Testis (tissue), 2 donors: ENCODE measurements around the gene AZGP1.

Source experiments
- POLR2A ChIP-seq: fragments of 450-650 bp; IDR thresholded peaks from one replicate; pipeline ENCODE4 v1.6.1; 2017; ENCODE audit warnings: antibody characterized with exemption, mild to moderate bottlenecking, moderate library complexity
- TF ChIP-seq, protein P1 (sequence below), 3 experiments: fragments of 450-650 bp in 2 of 3; fragments of 200-600 bp in 1 of 3; sonication (generic) in 1 of 3; IDR thresholded peaks; one replicate each; pipeline ENCODE4 v1.5.1; 2016 to 2019; ENCODE audit warnings: antibody characterized with exemption in 3 of 3, mild to moderate bottlenecking in 2 of 3, moderate library complexity in 1 of 3

DNA sequence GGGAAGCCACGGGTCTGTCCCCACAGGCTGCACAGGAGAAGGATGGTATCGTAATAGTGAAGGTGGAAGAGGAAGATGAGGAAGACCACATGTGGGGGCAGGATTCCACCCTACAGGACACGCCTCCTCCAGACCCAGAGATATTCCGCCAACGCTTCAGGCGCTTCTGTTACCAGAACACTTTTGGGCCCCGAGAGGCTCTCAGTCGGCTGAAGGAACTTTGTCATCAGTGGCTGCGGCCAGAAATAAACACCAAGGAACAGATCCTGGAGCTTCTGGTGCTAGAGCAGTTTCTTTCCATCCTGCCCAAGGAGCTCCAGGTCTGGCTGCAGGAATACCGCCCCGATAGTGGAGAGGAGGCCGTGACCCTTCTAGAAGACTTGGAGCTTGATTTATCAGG, 47.7 kb upstream of the AZGP1 start:
- TF ChIP-seq, protein P1, sequence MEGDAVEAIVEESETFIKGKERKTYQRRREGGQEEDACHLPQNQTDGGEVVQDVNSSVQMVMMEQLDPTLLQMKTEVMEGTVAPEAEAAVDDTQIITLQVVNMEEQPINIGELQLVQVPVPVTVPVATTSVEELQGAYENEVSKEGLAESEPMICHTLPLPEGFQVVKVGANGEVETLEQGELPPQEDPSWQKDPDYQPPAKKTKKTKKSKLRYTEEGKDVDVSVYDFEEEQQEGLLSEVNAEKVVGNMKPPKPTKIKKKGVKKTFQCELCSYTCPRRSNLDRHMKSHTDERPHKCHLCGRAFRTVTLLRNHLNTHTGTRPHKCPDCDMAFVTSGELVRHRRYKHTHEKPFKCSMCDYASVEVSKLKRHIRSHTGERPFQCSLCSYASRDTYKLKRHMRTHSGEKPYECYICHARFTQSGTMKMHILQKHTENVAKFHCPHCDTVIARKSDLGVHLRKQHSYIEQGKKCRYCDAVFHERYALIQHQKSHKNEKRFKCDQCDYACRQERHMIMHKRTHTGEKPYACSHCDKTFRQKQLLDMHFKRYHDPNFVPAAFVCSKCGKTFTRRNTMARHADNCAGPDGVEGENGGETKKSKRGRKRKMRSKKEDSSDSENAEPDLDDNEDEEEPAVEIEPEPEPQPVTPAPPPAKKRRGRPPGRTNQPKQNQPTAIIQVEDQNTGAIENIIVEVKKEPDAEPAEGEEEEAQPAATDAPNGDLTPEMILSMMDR (IDR thresholded peaks at IDR 0.05), result no peak
- TF ChIP-seq POLR2A, result no peak
